Caco-2 (cell line): Measurements from ENCODE around the gene DKKL1. TPM values are rescaled to one million over a fixed set of nuclear protein-coding genes. Genes with fewer than 3 reads are reported as not detected.
"Not testable (repeated sequence)": the region's sequence is repeated elsewhere in the genome, so short reads cannot be mapped to it uniquely, and the experiment has no call there.

Experiments
- BruUV-seq: library from RNA; stranded (reverse); fragments of 400-500 nt; replicated peaks from 2 replicates; lab custom pipeline; 2021; lab: Mats Ljungman, UMichigan
- CTCF ChIA-PET: fragments of 300-600 bp; sonication (Branson Sonifier 250); formaldehyde crosslinking; loops from one replicate; lab custom pipeline; 2022; ENCODE audit warnings: antibody characterized with exemption; lab: Charles Lee
- POLR2A ChIA-PET: fragments of 300-600 bp; sonication (Branson Sonifier 250); formaldehyde crosslinking; loops from one replicate; lab custom pipeline; 2022; ENCODE audit warnings: antibody characterized with exemption; lab: Charles Lee
- DNase-seq, 2 experiments: peaks; one replicate each; pipeline versions ENCODE4 v3.0.0 to v3.0.0-alpha.2; 2020 to 2022
- H3K27me3 ChIP-seq: replicated peaks from 2 replicates; pipeline ENCODE4 v1.6.0; 2011; ENCODE audit warnings: low read length; ENCODE audit not compliant: control insufficient read depth, insufficient read depth
- H3K36me3 ChIP-seq: 2 replicates; pipeline ENCODE4 v1.5.1; 2011; ENCODE audit warnings: low read length; ENCODE audit not compliant: control insufficient read depth, insufficient read depth
- H3K4me1 ChIP-seq: fragments of 250-450 bp; sonication (Bioruptor Pico); 2 replicates; pipeline ENCODE4 v1.5.1; 2020; ENCODE audit warnings: mild to moderate bottlenecking
- H3K4me3 ChIP-seq: 2 replicates; pipeline ENCODE4 v1.5.1; 2011; ENCODE audit warnings: low read depth, mild to moderate bottlenecking, control low read depth, low read length
- H3K9me3 ChIP-seq: fragments of 250-450 bp; sonication (Bioruptor Pico); 2 replicates; pipeline ENCODE4 v1.5.1; 2020; ENCODE audit warnings: mild to moderate bottlenecking, moderate library complexity
- H3K27ac Mint-ChIP-seq: one replicate; pipeline ENCODE4 v1.8.0; 2022; ENCODE audit warnings: mixed read lengths; ENCODE audit not compliant: unreplicated experiment
- H3K27me3 Mint-ChIP-seq: one replicate; pipeline ENCODE4 v1.8.0; 2022; ENCODE audit warnings: mixed read lengths; ENCODE audit not compliant: insufficient read depth, unreplicated experiment
- H3K36me3 Mint-ChIP-seq: one replicate; pipeline ENCODE4 v1.8.0; 2022; ENCODE audit warnings: mild to moderate bottlenecking, mixed read lengths; ENCODE audit not compliant: insufficient read depth, unreplicated experiment
- H3K4me1 Mint-ChIP-seq: one replicate; pipeline ENCODE4 v1.8.0; 2022; ENCODE audit warnings: low read depth, mixed read lengths; ENCODE audit not compliant: unreplicated experiment
- H3K4me3 Mint-ChIP-seq: one replicate; pipeline ENCODE4 v1.8.0; 2022; ENCODE audit warnings: mild to moderate bottlenecking, moderate library complexity, mixed read lengths; ENCODE audit not compliant: unreplicated experiment
- H3K9me3 Mint-ChIP-seq: one replicate; pipeline ENCODE4 v1.8.0; 2022; ENCODE audit warnings: mixed read lengths; ENCODE audit not compliant: unreplicated experiment
- CTCF ChIP-seq, 2 experiments: fragments of 200-600 bp in 1 of 2; IDR thresholded peaks; 1 replicate in 1 of 2; 2 replicates in 1 of 2; pipeline versions ENCODE4 v1.5.1 to v1.8.0; 2011 to 2022; ENCODE audit warnings: antibody characterized with exemption in 1 of 2, control low read depth in 1 of 2, inconsistent platforms in 1 of 2, low read depth in 1 of 2, low read length in 1 of 2, mild to moderate bottlenecking in 1 of 2, moderate library complexity in 1 of 2; ENCODE audit not compliant: insufficient read depth in 1 of 2, severe bottlenecking in 1 of 2, unreplicated experiment in 1 of 2
- intact Hi-C: fragments of 100-400 bp; cut with micrococcal nuclease; formaldehyde crosslinking; loops from one replicate; pipeline ENCODE4 v1.10.0; 2022; ENCODE audit not compliant: unreplicated experiment
- total RNA-seq: library from RNA; stranded (reverse); gene quantifications from 2 replicates; pipeline ENCODE4 v1.2.3, GENCODE V29; 2022

Gene DKKL1
- total RNA-seq, 1 experiment from 2014 or later, result not detected

GRCh38 chr19:49318296-49318695 is 45.4 kb upstream of the DKKL1 start:
- peaks cover 13% of the 10 kb centered on the region for H3K9me3 Mint-ChIP-seq
- peaks cover 7% of the 10 kb centered on the region for H3K27me3 Mint-ChIP-seq
- Histone ChIP-seq H3K4me3 (no peak overlapping the region), H3K27me3 (no peaks in the 10 kb centered on the region), H3K9me3 (peaks cover 11% of the 10 kb centered on the region), H3K4me1 (no peaks in the 10 kb centered on the region), H3K36me3 (no peaks in the 10 kb centered on the region)
- BruUV-seq, result no TSS peak
- H3K4me3 Mint-ChIP-seq, result no peak overlapping the region
- no peak overlapping the region for H3K27ac Mint-ChIP-seq
- no peak for TF ChIP-seq CTCF (IDR thresholded peaks at IDR 0.05; ENCODE audit: insufficient read depth in 1 of 2, low read depth in 1 of 2, low read length in 1 of 2, severe bottlenecking in 1 of 2, unreplicated experiment in 1 of 2)
- no peaks in the 10 kb centered on the region for H3K36me3 Mint-ChIP-seq
- intact Hi-C loops, result no loop called here
- H3K4me1 Mint-ChIP-seq, result no peaks in the 10 kb centered on the region
- no peak for DNase-seq
- CTCF ChIA-PET, result interaction anchor here (1.4 kb wide), 1 partner anchor 9 kb away, joined by 4 read pairs; no protein-coding TSS in a partner anchor
- POLR2A ChIA-PET, result interaction anchor here (0.6 to 0.7 kb wide), 2 partner anchors 54 to 136 kb away, joined by 4 to 10 read pairs; no protein-coding TSS in a partner anchor

- H3K4me3 Mint-ChIP-seq, result no peak within 1 kb of the TSS
- POLR2A ChIA-PET, result no interaction called here
- no peaks in the 10 kb centered on the region for H3K4me1 ChIP-seq
- H3K27me3 ChIP-seq, result no peaks in the 10 kb centered on the region
- H3K36me3 ChIP-seq, result no peaks in the 10 kb centered on the region
- H3K27ac Mint-ChIP-seq, result no peak within 1 kb of the TSS
- no TSS peak for BruUV-seq
- DNase-seq, result peak in 1 of 2 experiments; percentile 11
- intact Hi-C loops, result no loop called here
- no peaks in the 10 kb centered on the region for H3K4me1 Mint-ChIP-seq
- peaks cover 3% of the 10 kb centered on the region for H3K9me3 Mint-ChIP-seq
- no peaks in the 10 kb centered on the region for H3K36me3 Mint-ChIP-seq
- H3K9me3 ChIP-seq, result peaks cover 11% of the 10 kb centered on the region
- CTCF ChIA-PET, result interaction anchor here (0.6 kb wide), 1 partner anchor 82 kb away, joined by 3 read pairs; no protein-coding TSS in a partner anchor
- H3K27me3 Mint-ChIP-seq, result no peaks in the 10 kb centered on the region
- no peak for TF ChIP-seq CTCF (IDR thresholded peaks at IDR 0.05; ENCODE audit: insufficient read depth in 1 of 2, low read depth in 1 of 2, low read length in 1 of 2, severe bottlenecking in 1 of 2, unreplicated experiment in 1 of 2)
- H3K4me3 ChIP-seq, result no peak within 1 kb of the TSS
These were observed 38.7 kb upstream of the DKKL1 start, which contains the start of gene SLC6A16 for GRCh38 chr19:49324801-49325576. Gene SLC6A16, minus strand, starts transcription at chr19:49325191. Its CDS starts 13,844 bp downstream, at chr19:49311347.

GRCh38 chr19:49325756-49326155 is 37.9 kb upstream of the DKKL1 start:
- BruUV-seq, H3K9me3 Mint-ChIP-seq, DNase-seq, H3K4me1 ChIP-seq, H3K36me3 ChIP-seq, H3K27ac Mint-ChIP-seq, H3K4me1 Mint-ChIP-seq, H3K27me3 ChIP-seq, H3K27me3 Mint-ChIP-seq, POLR2A ChIA-PET, H3K36me3 Mint-ChIP-seq, CTCF ChIA-PET, H3K4me3 Mint-ChIP-seq, intact Hi-C loops, H3K9me3 ChIP-seq, H3K4me3 ChIP-seq: not testable (repeated sequence)
